Activated CD4-positive, alpha-beta T cell treated with anti-CD3 and anti-CD28 coated beads, Interleukin-2, amount 50 U/mL, for 16 hours (primary cell): ENCODE measurements around the gene CACNA1H.
"Not testable (repeated sequence)": the region's sequence is repeated elsewhere in the genome, so short reads cannot be mapped to it uniquely, and the experiment has no call there.

Source experiments
- DNase-seq: peaks from one replicate; pipeline ENCODE4 v3.0.0-alpha.2; 2020

CACNA1H gene

DNA sequence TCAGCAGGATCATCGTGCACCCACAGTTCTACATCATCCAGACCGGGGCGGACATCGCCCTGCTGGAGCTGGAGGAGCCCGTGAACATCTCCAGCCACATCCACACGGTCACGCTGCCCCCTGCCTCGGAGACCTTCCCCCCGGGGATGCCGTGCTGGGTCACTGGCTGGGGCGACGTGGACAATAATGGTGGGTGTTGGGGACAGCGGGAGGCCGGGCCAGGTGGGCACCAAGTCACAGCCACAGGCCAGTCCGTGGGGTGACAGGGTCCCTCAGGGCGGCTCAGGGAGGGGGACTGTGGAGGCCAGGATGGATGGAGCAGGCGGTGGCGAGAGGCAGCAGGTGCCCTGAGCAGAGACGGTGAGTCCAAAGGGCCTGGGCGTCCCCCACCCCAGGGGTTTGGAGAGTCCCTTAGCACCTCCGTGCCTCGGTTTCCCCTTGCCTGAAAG, 104.0 kb downstream of the CACNA1H start:
- no peak for DNase-seq

- no peak for DNase-seq
Measured at GRCh38 chr16:1257561-1258224, 104.8 kb downstream of the CACNA1H start.

DNA sequence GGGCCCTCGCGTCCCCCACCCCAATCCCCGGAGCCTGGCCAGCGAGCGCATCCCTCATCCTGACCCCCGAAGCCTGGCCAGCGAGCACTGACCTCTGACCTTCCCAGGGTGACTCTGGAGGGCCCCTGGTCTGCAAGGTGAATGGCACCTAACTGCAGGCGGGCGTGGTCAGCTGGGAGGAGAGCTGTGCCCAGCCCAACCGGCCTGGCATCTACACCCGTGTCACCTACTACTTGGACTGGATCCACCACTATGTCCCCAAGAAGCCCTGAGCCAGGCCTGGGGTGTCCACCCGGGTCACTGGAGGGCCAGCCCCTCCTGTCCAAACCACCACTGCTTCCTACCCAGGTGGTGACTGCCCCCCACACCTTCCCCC, 105.3 kb downstream of the CACNA1H start:
- no peak for DNase-seq

GRCh38 chr16:1258906-1259759, 106.2 kb downstream of the CACNA1H start:
- no peak for DNase-seq

DNA sequence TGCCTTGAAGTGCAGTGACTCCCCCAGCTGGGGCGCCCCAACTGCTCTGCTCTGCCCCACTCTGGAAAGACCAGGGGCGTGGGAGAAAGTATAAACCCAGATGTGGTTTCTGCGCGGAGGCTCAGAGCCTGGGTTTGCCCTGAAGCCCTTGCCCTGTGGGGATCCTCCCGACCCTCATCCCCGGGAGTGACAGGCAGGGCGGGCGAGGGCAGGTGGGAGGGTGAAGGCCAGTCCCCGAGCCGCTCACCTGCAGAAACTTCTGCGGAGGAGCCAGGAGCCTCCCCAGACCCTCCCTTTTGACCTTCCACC, 106.8 kb downstream of the CACNA1H start:
- no peak for DNase-seq

- no peak for DNase-seq
Measured at GRCh38 chr16:1260101-1260680, 107.3 kb downstream of the CACNA1H start.

GRCh38 chr16:1261131-1261892, 108.4 kb downstream of the CACNA1H start:
- no peak for DNase-seq

- DNase-seq: no peak
Measured at GRCh38 chr16:1262210-1262845, 109.4 kb downstream of the CACNA1H start.

GRCh38 chr16:1262846-1263221, 109.9 kb downstream of the CACNA1H start:
- no peak for DNase-seq

GRCh38 chr16:1263591-1264344, 110.9 kb downstream of the CACNA1H start:
- no peak for DNase-seq

- DNase-seq: no peak
Measured at GRCh38 chr16:1264345-1265089, 111.6 kb downstream of the CACNA1H start.

GRCh38 chr16:1265090-1265630, 112.3 kb downstream of the CACNA1H start:
- DNase-seq: no peak

DNA sequence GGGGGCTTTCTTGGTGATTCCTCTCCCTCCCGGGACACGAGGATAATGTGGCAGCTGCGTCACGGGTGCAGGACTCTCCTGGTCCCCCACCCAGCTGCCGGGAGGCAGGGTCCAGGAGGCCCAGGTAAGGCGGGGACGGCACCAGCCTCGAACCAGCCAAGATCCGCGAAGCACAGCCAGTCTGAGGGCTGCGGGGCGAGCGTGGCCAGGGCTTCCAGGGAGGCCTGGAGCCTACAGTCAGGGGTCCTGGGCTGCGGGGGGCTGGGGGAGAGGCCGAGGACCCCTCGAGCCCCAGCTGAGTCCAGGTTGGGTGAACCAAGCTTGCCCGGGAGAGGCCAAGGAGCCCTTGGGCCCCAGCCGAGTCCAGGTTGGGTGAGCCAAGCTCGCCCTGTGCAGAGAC, 112.9 kb downstream of the CACNA1H start:
- no peak for DNase-seq

GRCh38 chr16:1269418-1269817, 116.5 kb downstream of the CACNA1H start:
- not testable (repeated sequence) for DNase-seq

DNA sequence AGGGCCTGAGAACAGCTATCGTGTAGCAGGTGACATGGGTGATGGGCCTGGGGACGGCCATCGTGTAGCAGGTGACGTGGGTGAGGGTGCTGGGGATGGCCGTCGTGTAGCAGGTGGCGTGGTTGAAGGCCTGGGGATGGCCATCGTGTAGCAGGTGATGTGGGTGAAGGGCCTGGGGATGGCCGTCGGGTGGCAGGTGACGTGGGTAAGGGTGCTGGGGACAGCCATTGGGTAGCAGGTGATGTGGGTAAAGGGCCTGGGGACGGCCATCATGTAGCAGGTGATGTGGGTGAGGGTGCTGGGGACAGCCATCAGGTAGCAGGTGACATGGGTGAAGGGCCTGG, 118.4 kb downstream of the CACNA1H start:
- DNase-seq: no peak
